ENCODE measurements around the gene GUCY1A2.
"Not testable (repeated sequence)": the region's sequence is repeated elsewhere in the genome, so short reads cannot be mapped to it uniquely, and the experiment has no call there.

Gene GUCY1A2

GRCh38 chr11:106920899-106921509 lies 97.3 kb downstream of the GUCY1A2 start:
- TF ChIP-seq CTCF (IDR thresholded peaks at IDR 0.05; ENCODE audit: low read depth, low read length, missing control alignments) = no peak
- DNase-seq (ENCODE audit: extremely low read depth, low read depth) = no peak
- H3K4me3 ChIP-seq (replicated peaks; ENCODE audit: low read depth, low read length) = no peak overlapping the region

GRCh38 chr11:106917973-106918372 lies 100.3 kb downstream of the GUCY1A2 start:
- no peak for DNase-seq (ENCODE audit: extremely low read depth, low read depth)
- peak; percentile 53 for TF ChIP-seq CTCF (IDR thresholded peaks at IDR 0.05; ENCODE audit: low read depth, low read length, missing control alignments)
- H3K4me3 ChIP-seq (replicated peaks; ENCODE audit: low read depth, low read length) = no peak overlapping the region

GRCh38 chr11:106914409-106914808 lies 103.9 kb downstream of the GUCY1A2 start:
- no peak overlapping the region for H3K4me3 ChIP-seq (replicated peaks; ENCODE audit: low read depth, low read length)
- DNase-seq (ENCODE audit: extremely low read depth, low read depth) = no peak
- TF ChIP-seq CTCF (IDR thresholded peaks at IDR 0.05; ENCODE audit: low read depth, low read length, missing control alignments) = no peak

- no peak overlapping the region for H3K4me3 ChIP-seq (replicated peaks; ENCODE audit: low read depth, low read length)
- no peak for TF ChIP-seq CTCF (IDR thresholded peaks at IDR 0.05; ENCODE audit: low read depth, low read length, missing control alignments)
- DNase-seq (ENCODE audit: extremely low read depth, low read depth) = no peak
These were observed 105.1 kb downstream of the GUCY1A2 start for GRCh38 chr11:106913141-106913540.

GRCh38 chr11:106904826-106905225 lies 113.5 kb downstream of the GUCY1A2 start:
- no peak overlapping the region for H3K4me3 ChIP-seq (replicated peaks; ENCODE audit: low read depth, low read length)
- TF ChIP-seq CTCF (IDR thresholded peaks at IDR 0.05; ENCODE audit: low read depth, low read length, missing control alignments) = no peak
- DNase-seq (ENCODE audit: extremely low read depth, low read depth) = no peak

- no peak for TF ChIP-seq CTCF (IDR thresholded peaks at IDR 0.05; ENCODE audit: low read depth, low read length, missing control alignments)
- DNase-seq (ENCODE audit: extremely low read depth, low read depth) = no peak
- no peak overlapping the region for H3K4me3 ChIP-seq (replicated peaks; ENCODE audit: low read depth, low read length)
These were observed 128.6 kb downstream of the GUCY1A2 start for GRCh38 chr11:106889718-106890117.

GRCh38 chr11:106888386-106888785 lies 129.9 kb downstream of the GUCY1A2 start:
- no peak for TF ChIP-seq CTCF (IDR thresholded peaks at IDR 0.05; ENCODE audit: low read depth, low read length, missing control alignments)
- H3K4me3 ChIP-seq (replicated peaks; ENCODE audit: low read depth, low read length) = no peak overlapping the region
- no peak for DNase-seq (ENCODE audit: extremely low read depth, low read depth)

GRCh38 chr11:106883693-106884092 lies 134.6 kb downstream of the GUCY1A2 start:
- not testable (repeated sequence) for DNase-seq (ENCODE audit: extremely low read depth, low read depth); H3K4me3 ChIP-seq (replicated peaks; ENCODE audit: low read depth, low read length)
